ENCODE data around the gene DSG1.
"Not testable (repeated sequence)": the region's sequence is repeated elsewhere in the genome, so short reads cannot be mapped to it uniquely, and the experiment has no call there.

The DSG1 gene

GRCh38 chr18:31278609-31279071 lies 39.3 kb upstream of the DSG1 start:
- no peak overlapping the region for H3K4me3 ChIP-seq (ENCODE audit: low read depth, low read length)
- no peak for TF ChIP-seq CTCF (IDR thresholded peaks at IDR 0.05; ENCODE audit: low read depth, low read length)

- TF ChIP-seq CTCF (IDR thresholded peaks at IDR 0.05; ENCODE audit: low read depth, low read length): no peak
Measured at GRCh38 chr18:31280502-31280901, 37.5 kb upstream of the DSG1 start.

GRCh38 chr18:31281437-31281836 lies 36.5 kb upstream of the DSG1 start:
- H3K4me3 ChIP-seq (ENCODE audit: low read depth, low read length): no peak overlapping the region
- no peak for TF ChIP-seq CTCF (IDR thresholded peaks at IDR 0.05; ENCODE audit: low read depth, low read length)

More at GRCh38 chr18:31280502-31280901, 37.5 kb upstream of the DSG1 start:
- no peak overlapping the region for H3K4me3 ChIP-seq (ENCODE audit: low read depth, low read length)

GRCh38 chr18:31289446-31289845 lies 28.5 kb upstream of the DSG1 start:
- H3K4me3 ChIP-seq (ENCODE audit: low read depth, low read length): not testable (repeated sequence)

- no peak overlapping the region for H3K4me3 ChIP-seq (ENCODE audit: low read depth, low read length)
- no peak for TF ChIP-seq CTCF (IDR thresholded peaks at IDR 0.05; ENCODE audit: low read depth, low read length)
Measured at GRCh38 chr18:31291688-31292087, 26.3 kb upstream of the DSG1 start.

GRCh38 chr18:31294199-31294747 lies 23.7 kb upstream of the DSG1 start:
- no peak for TF ChIP-seq CTCF (IDR thresholded peaks at IDR 0.05; ENCODE audit: low read depth, low read length)
- H3K4me3 ChIP-seq (ENCODE audit: low read depth, low read length): no peak overlapping the region

GRCh38 chr18:31297248-31297647 lies 20.7 kb upstream of the DSG1 start:
- H3K4me3 ChIP-seq (ENCODE audit: low read depth, low read length): no peak overlapping the region
- TF ChIP-seq CTCF (IDR thresholded peaks at IDR 0.05; ENCODE audit: low read depth, low read length): no peak

GRCh38 chr18:31301201-31301655 lies 16.7 kb upstream of the DSG1 start:
- no peak overlapping the region for H3K4me3 ChIP-seq (ENCODE audit: low read depth, low read length)
- TF ChIP-seq CTCF (IDR thresholded peaks at IDR 0.05; ENCODE audit: low read depth, low read length): no peak

Data from WI38 (cell line).